ENCODE data around the gene CDC25B. TPM values are rescaled to one million over a fixed set of nuclear protein-coding genes. Genes with fewer than 3 reads are reported as not detected.

Gene CDC25B
- total RNA-seq, 1 donor from 2014 or later, result 60.6 TPM

DNA sequence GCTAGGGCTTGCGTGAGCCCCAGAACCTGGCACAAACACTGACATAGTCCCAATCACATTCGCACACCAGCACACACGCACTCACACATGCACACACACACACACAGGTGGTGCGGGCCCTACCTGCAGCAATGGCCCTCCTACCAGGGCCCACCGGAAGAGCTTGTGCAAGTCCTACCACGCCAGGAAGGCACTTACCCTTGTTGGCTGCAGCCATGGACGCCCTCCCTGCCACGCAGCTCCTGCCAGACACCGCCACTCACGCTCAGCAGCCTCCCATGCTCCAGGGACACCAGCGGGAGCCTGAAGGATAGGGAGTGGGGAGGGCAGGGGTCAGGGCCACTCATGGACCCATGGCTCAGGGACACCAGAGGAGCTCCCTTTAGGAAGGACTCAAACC lies 36.2 kb upstream of the CDC25B start:
- TF ChIP-seq, protein P1, sequence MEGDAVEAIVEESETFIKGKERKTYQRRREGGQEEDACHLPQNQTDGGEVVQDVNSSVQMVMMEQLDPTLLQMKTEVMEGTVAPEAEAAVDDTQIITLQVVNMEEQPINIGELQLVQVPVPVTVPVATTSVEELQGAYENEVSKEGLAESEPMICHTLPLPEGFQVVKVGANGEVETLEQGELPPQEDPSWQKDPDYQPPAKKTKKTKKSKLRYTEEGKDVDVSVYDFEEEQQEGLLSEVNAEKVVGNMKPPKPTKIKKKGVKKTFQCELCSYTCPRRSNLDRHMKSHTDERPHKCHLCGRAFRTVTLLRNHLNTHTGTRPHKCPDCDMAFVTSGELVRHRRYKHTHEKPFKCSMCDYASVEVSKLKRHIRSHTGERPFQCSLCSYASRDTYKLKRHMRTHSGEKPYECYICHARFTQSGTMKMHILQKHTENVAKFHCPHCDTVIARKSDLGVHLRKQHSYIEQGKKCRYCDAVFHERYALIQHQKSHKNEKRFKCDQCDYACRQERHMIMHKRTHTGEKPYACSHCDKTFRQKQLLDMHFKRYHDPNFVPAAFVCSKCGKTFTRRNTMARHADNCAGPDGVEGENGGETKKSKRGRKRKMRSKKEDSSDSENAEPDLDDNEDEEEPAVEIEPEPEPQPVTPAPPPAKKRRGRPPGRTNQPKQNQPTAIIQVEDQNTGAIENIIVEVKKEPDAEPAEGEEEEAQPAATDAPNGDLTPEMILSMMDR (IDR thresholded peaks at IDR 0.05), result no peak
- Histone ChIP-seq H3K27ac (no peak overlapping the region), H3K9me3 (no peaks in the 10 kb centered on the region), H3K4me1 (no peaks in the 10 kb centered on the region), H3K27me3 (no peaks in the 10 kb centered on the region), H3K36me3 (no peaks in the 10 kb centered on the region), H3K4me3 (no peak overlapping the region)
- DNase-seq (ENCODE audit: low spot score in 2 of 2), result no peak
- intact Hi-C loops (cut with DNase I), result no loop called here

DNA sequence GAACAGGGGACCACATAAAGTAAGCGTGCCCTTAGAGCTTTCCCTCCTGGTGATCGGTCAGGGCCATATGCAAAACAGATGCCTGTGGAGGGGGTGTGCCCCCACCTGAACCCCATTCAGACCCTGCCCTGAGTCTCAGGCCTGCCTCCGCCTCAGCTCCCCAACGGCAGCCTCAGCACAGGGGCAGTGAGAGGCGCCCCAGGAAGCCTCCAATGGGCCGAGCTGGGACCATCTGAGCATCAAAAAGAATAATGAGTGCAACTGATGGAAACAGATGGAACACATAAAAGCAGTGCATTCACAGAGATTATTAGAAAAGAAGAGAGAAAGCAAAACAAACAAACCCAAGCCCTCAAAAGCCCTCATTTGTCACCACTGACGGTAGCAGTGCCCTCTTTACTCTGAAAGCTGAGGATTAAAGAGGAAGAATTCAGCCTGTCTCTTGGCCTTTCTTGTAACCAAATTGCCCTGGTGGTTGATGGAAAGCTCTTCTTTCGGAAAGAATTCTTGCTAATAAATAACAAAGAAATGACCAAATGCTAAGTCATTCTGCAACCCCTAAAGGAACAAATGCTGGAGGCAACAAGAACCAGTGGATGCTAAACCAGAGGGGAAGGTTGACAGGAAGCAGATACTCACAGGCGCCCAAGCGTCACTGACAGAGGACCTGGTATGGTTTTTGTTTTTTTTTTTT lies 35.3 kb upstream of the CDC25B start:
- TF ChIP-seq, protein P1 (IDR thresholded peaks at IDR 0.05), result no peak
- no peak for DNase-seq (ENCODE audit: low spot score in 2 of 2)
- no peaks in the 10 kb centered on the region for H3K27me3 ChIP-seq
- H3K4me1 ChIP-seq, result no peaks in the 10 kb centered on the region
- H3K36me3 ChIP-seq, result no peaks in the 10 kb centered on the region
- intact Hi-C loops (cut with DNase I), result no loop called here
- no peaks in the 10 kb centered on the region for H3K9me3 ChIP-seq
- no peak overlapping the region for H3K27ac ChIP-seq
- no peak overlapping the region for H3K4me3 ChIP-seq

DNA sequence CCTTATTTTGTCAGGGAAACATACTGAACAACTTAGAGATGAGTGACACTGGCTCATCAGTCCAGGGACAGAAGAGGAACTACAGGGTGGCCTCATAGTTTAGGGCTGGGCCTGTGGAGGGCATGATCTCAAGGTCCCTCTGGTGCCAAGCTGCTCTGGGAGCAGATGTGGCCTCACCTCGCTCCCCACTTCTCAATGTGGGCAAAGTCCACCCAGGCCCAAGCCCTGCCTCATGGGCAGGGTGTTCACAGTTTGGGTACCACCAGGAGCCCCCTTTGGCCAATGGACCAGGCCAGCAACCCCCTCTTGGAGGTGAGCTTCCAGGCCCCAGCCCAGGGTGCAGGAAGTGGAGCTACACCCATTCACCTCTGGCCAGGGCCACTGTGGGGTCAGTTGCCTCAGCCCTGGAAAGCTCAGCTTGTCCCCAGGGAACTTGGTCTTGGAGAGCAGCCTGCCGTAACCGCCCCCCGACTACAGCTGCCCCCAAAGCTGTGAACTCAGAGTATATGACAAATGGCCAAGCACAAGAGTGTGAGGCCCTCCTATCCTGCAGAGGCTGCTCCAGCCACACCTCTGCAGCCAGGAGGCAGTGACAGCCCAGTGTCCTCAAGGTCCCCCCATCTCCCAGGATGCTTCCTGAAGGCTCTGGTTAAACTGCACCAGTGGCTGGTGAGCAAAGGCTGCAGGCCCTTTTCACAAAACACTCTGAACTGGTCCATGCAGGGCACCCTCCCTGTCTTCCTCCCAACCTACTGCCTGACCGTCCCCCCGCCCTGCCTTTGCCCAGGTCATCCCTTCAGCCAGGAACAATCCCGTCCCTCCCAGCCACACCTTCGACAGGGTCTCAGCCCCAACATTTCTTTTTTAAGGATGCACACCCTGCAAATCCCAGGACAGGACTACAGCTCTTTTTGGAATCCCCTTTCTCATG lies 32.2 kb upstream of the CDC25B start:
- no peak for DNase-seq (ENCODE audit: low spot score in 2 of 2)
- no peak overlapping the region for H3K4me3 ChIP-seq
- H3K9me3 ChIP-seq, result no peaks in the 10 kb centered on the region
- no peaks in the 10 kb centered on the region for H3K27me3 ChIP-seq
- H3K36me3 ChIP-seq, result no peaks in the 10 kb centered on the region
- intact Hi-C loops (cut with DNase I), result no loop called here
- TF ChIP-seq, protein P1 (IDR thresholded peaks at IDR 0.05), result no peak
- no peak overlapping the region for H3K27ac ChIP-seq
- H3K4me1 ChIP-seq, result peaks cover 5 to 10% of the 10 kb centered on the region in 2 donors

DNA sequence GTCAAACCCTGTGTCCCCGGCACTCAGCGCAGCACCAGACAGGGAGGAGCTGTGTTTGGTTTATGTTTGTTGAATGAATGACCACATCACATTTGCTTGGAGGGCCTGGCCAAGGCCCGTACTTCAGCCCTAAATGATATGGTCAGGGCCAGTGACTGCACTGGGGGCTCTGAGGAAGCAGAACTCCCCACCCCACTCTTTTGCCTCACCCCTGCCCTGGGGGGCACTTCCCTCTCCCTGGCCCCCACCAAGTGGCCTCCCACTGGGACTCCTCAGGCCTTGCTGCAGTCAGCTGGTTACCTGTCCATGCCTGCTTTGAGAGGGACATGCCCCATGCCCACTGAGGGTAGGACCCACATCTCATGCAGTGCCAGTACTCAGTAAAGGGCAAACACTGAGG lies 31.5 kb upstream of the CDC25B start:
- H3K4me1 ChIP-seq, result peaks cover 5 to 11% of the 10 kb centered on the region in 2 donors
- H3K27ac ChIP-seq, result no peak overlapping the region
- TF ChIP-seq, protein P1 (IDR thresholded peaks at IDR 0.05), result no peak
- no peak overlapping the region for H3K4me3 ChIP-seq
- no peaks in the 10 kb centered on the region for H3K9me3 ChIP-seq
- intact Hi-C loops (cut with DNase I), result no loop called here
- no peaks in the 10 kb centered on the region for H3K36me3 ChIP-seq
- no peak for DNase-seq (ENCODE audit: low spot score in 2 of 2)
- H3K27me3 ChIP-seq, result no peaks in the 10 kb centered on the region

DNA sequence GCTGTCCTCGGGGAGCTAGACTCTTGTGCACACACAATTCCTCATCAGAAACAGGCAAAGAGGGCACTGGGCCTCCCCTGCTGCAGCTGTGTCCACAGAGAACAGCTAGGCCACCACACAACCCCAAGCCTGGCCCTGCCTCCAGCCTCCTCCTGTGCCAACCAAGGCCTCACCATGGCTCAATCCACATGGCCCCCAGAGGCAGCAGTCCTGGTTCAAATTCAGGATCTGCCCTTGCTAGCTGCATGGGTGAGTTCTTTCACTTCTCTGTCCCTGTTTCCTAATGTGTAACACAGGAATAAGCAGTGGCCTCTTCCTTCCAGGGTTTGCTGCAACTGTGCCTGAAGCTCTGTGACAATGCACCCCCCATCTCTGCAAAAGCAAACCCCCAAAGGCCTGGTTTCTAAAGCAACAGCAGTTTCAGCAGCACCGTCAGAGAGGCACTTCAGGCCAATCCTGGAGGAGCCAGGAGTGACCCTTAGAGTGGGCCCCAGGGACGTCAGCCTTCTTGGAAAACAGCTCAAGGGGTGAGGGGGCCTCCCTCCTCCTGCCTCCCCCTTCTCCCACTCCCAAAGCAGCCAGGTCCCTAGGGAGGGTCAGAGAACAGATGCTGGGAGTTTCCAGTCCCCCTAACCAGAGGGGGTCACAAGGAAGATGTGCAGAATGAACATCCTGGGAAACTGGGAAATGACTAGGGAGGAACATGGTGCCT lies 30.8 kb upstream of the CDC25B start:
- DNase-seq (ENCODE audit: low spot score in 2 of 2), result no peak
- TF ChIP-seq, protein P1 (IDR thresholded peaks at IDR 0.05), result no peak
- no peak overlapping the region for H3K4me3 ChIP-seq
- peaks cover 5 to 11% of the 10 kb centered on the region in 2 donors for H3K4me1 ChIP-seq
- H3K27ac ChIP-seq, result no peak overlapping the region
- H3K36me3 ChIP-seq, result no peaks in the 10 kb centered on the region
- intact Hi-C loops (cut with DNase I), result no loop called here
- no peaks in the 10 kb centered on the region for H3K27me3 ChIP-seq
- H3K9me3 ChIP-seq, result no peaks in the 10 kb centered on the region
